Trophoblast cell (in vitro differentiated cells and primary cell): Measurements from ENCODE around the gene TTN.
A peak's percentile ranks its signal among the peaks of the same experiment; 100 is the strongest.

Experiments
- DNase-seq, 2 donors: peaks; one replicate each; pipeline ENCODE4 v3.0.0-alpha.2; 2016
- H2AFZ ChIP-seq: 2 replicates; pipeline ENCODE4 v1.6.1; 2013; ENCODE audit warnings: low read length, moderate library complexity, mild to moderate bottlenecking; ENCODE audit not compliant: insufficient read depth, poor library complexity
- H2AK5ac ChIP-seq: 2 replicates; pipeline ENCODE4 v1.6.1; 2013; ENCODE audit warnings: mild to moderate bottlenecking, low read length
- H2BK120ac ChIP-seq: 2 replicates; pipeline ENCODE4 v1.6.1; 2013; ENCODE audit warnings: low read length, mild to moderate bottlenecking, moderate library complexity; ENCODE audit not compliant: insufficient read depth, poor library complexity
- H2BK12ac ChIP-seq: 2 replicates; pipeline ENCODE4 v1.6.1; 2013; ENCODE audit warnings: mild to moderate bottlenecking, low read length, moderate library complexity
- H2BK5ac ChIP-seq: 2 replicates; pipeline ENCODE4 v1.6.1; 2013; ENCODE audit warnings: low read length, low read depth, moderate library complexity, mild to moderate bottlenecking; ENCODE audit not compliant: poor library complexity
- H3K14ac ChIP-seq: 2 replicates; pipeline ENCODE4 v1.6.1; 2013; ENCODE audit warnings: mild to moderate bottlenecking, low read length
- H3K18ac ChIP-seq: 2 replicates; pipeline ENCODE4 v1.6.1; 2013; ENCODE audit warnings: mild to moderate bottlenecking, low read length
- H3K23ac ChIP-seq: 2 replicates; pipeline ENCODE4 v1.6.1; 2013; ENCODE audit warnings: low read length
- H3K27ac ChIP-seq: 2 replicates; pipeline ENCODE4 v1.5.1; 2013; ENCODE audit warnings: low read depth, mild to moderate bottlenecking, inconsistent platforms, low read length, moderate library complexity
- H3K27me3 ChIP-seq: 2 replicates; pipeline ENCODE4 v1.6.1; 2013; ENCODE audit warnings: inconsistent platforms, mild to moderate bottlenecking, low read length, moderate library complexity; ENCODE audit not compliant: insufficient read depth
- H3K36me3 ChIP-seq, 2 experiments: 1 replicate in 1 of 2; 2 replicates in 1 of 2; pipeline ENCODE4 v1.6.1; 2013; ENCODE audit warnings: low read length in 2 of 2, mild to moderate bottlenecking in 2 of 2, moderate library complexity in 1 of 2; ENCODE audit not compliant: insufficient read depth in 2 of 2, control insufficient read depth in 1 of 2
- H3K4ac ChIP-seq: 2 replicates; pipeline ENCODE4 v1.6.1; 2013; ENCODE audit warnings: low read depth, mild to moderate bottlenecking, low read length, moderate library complexity
- H3K4me1 ChIP-seq, 2 experiments: 1 replicate in 1 of 2; 2 replicates in 1 of 2; pipeline ENCODE4 v1.6.1; 2013; ENCODE audit warnings: low read length in 2 of 2, mild to moderate bottlenecking in 2 of 2, moderate library complexity in 1 of 2; ENCODE audit not compliant: insufficient read depth in 2 of 2, control insufficient read depth in 1 of 2
- H3K4me2 ChIP-seq: 2 replicates; pipeline ENCODE4 v1.6.1; 2013; ENCODE audit warnings: inconsistent platforms, mild to moderate bottlenecking, low read length, moderate library complexity
- H3K4me3 ChIP-seq: 2 replicates; pipeline ENCODE4 v1.5.1; 2013; ENCODE audit warnings: mild to moderate bottlenecking, low read depth, low read length, inconsistent platforms
- H3K79me1 ChIP-seq: one replicate; pipeline ENCODE4 v1.6.1; 2013; ENCODE audit warnings: low read length
- H3K79me2 ChIP-seq: 2 replicates; pipeline ENCODE4 v1.6.1; 2013; ENCODE audit warnings: low read length, mild to moderate bottlenecking; ENCODE audit not compliant: control insufficient read depth, insufficient read depth, poor library complexity
- H3K9ac ChIP-seq: 2 replicates; pipeline ENCODE4 v1.6.1; 2013; ENCODE audit warnings: mild to moderate bottlenecking, low read length
- H3K9me3 ChIP-seq: 2 replicates; pipeline ENCODE4 v1.6.1; 2013; ENCODE audit warnings: low read depth, mild to moderate bottlenecking, control low read depth, inconsistent platforms, low read length; ENCODE audit not compliant: insufficient read depth
- H4K12ac ChIP-seq: 2 replicates; pipeline ENCODE4 v1.6.1; 2013; ENCODE audit warnings: low read depth, mild to moderate bottlenecking, low read length, moderate library complexity
- H4K8ac ChIP-seq: 2 replicates; pipeline ENCODE4 v1.6.1; 2013; ENCODE audit warnings: low read depth, mild to moderate bottlenecking, low read length, moderate library complexity
- H4K91ac ChIP-seq: one replicate; pipeline ENCODE4 v1.6.1; 2013; ENCODE audit warnings: low read depth, mild to moderate bottlenecking, low read length, moderate library complexity
- WGBS: extraction: QIAGEN DNeasy Blood & Tissue Kit; methylation state at CpG from one replicate; pipeline ENCODE4 v1.1.7; 2013; ENCODE audit warnings: missing lambda C conversion rate; ENCODE audit not compliant: insufficient read length, insufficient coverage; ENCODE audit errors: extremely low coverage; 5-methylcytosine and 5-hydroxymethylcytosine counted together

The TTN gene

GRCh38 chr2:178806543-178806942 is 680 bp downstream of the TTN start:
- Histone ChIP-seq H3K9ac (no peak overlapping the region), H4K91ac (no peak overlapping the region), H4K12ac (no peak overlapping the region), H3K27me3 (no peaks in the 10 kb centered on the region), H2AK5ac (no peak overlapping the region), H3K18ac (no peak overlapping the region), H3K36me3 (no peaks in the 10 kb centered on the region), H4K8ac (no peak overlapping the region), H2BK5ac (no peak overlapping the region), H2AFZ (no peak overlapping the region), H2BK120ac (no peak overlapping the region), H3K27ac (no peak overlapping the region), H3K14ac (no peak overlapping the region), H3K79me1 (no peaks in the 10 kb centered on the region), H3K4me2 (no peak overlapping the region), H3K4me1 (no peaks in the 10 kb centered on the region), H3K79me2 (no peaks in the 10 kb centered on the region), H3K4ac (no peak overlapping the region), H3K4me3 (no peak overlapping the region), H3K23ac (no peak overlapping the region), H2BK12ac (no peak overlapping the region), H3K9me3 (no peaks in the 10 kb centered on the region)
- WGBS: no CpG with 5 or more reads among the region's 1 CpG
- DNase-seq: no peak

DNA sequence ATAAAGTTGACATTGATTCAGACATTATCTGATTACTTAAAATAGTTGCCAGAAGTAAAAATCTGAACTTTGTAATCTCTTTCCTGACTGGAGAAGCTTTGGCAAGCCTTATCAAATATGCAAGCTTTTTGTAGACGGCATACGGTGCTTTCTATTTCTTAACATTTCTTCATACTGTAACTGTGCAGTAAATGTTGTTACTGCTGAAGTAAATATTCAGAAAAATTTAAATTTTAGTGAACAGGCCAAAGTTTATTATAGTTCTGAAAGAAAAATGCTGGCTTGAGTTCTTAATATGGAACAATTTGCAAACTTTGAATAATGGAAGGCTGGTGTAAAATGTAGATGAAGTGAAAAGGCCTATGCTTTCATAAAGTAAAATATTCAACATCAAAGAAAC is 1.8 kb downstream of the TTN start:
- Histone ChIP-seq H3K79me2 (no peaks in the 10 kb centered on the region), H2BK120ac (no peak overlapping the region), H2BK12ac (no peak overlapping the region), H3K79me1 (no peaks in the 10 kb centered on the region), H3K4me2 (no peak overlapping the region), H3K9me3 (no peaks in the 10 kb centered on the region), H3K27ac (no peak overlapping the region), H3K23ac (no peak overlapping the region), H2AFZ (no peak overlapping the region), H3K4ac (no peak overlapping the region), H4K12ac (no peak overlapping the region), H3K14ac (no peak overlapping the region), H2BK5ac (no peak overlapping the region), H3K27me3 (no peaks in the 10 kb centered on the region), H3K18ac (no peak overlapping the region), H3K4me1 (no peaks in the 10 kb centered on the region), H3K36me3 (no peaks in the 10 kb centered on the region), H4K91ac (no peak overlapping the region), H4K8ac (no peak overlapping the region), H3K9ac (no peak overlapping the region), H2AK5ac (no peak overlapping the region), H3K4me3 (no peak overlapping the region)
- WGBS: no CpG with 5 or more reads among the region's 2 CpGs
- DNase-seq: no peak

GRCh38 chr2:178804791-178805190 is 2.4 kb downstream of the TTN start:
- Histone ChIP-seq H3K9me3 (no peaks in the 10 kb centered on the region), H3K79me1 (no peaks in the 10 kb centered on the region), H3K4ac (no peak overlapping the region), H3K18ac (no peak overlapping the region), H4K8ac (no peak overlapping the region), H2BK120ac (no peak overlapping the region), H3K27ac (no peak overlapping the region), H2AFZ (no peak overlapping the region), H3K14ac (no peak overlapping the region), H4K91ac (no peak overlapping the region), H2BK12ac (no peak overlapping the region), H3K23ac (no peak overlapping the region), H3K4me3 (no peak overlapping the region), H3K36me3 (no peaks in the 10 kb centered on the region), H3K4me1 (no peaks in the 10 kb centered on the region), H3K79me2 (no peaks in the 10 kb centered on the region), H3K4me2 (no peak overlapping the region), H3K27me3 (no peaks in the 10 kb centered on the region), H4K12ac (no peak overlapping the region), H2BK5ac (no peak overlapping the region), H3K9ac (no peak overlapping the region), H2AK5ac (no peak overlapping the region)
- DNase-seq: peak in 1 of 2 donors; percentile 61
- no CpG with 5 or more reads among the region's 3 CpGs for WGBS

DNA sequence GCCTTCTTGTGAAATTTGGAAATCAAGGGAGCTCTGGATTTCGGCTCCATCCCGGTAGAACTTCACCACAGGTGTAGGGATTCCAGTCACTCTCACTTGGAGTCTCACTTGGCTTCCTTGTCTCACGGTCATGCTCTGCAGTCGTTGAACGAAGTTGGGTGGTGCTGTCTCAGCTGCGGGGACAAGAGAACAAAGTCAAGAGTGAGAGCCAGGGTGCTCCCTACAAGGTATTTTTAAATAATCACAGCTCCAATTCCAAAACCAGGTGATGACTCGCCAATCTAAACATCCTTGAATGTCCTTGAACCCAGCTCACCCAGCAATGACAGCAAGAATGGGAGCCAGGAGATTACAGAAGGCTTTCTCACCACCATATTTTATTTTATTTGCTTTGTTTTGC is 6.7 kb downstream of the TTN start:
- Histone ChIP-seq H3K36me3 (no peaks in the 10 kb centered on the region), H3K79me2 (no peaks in the 10 kb centered on the region), H2BK120ac (no peak overlapping the region), H4K12ac (no peak overlapping the region), H3K9ac (no peak overlapping the region), H3K4me2 (no peak overlapping the region), H2AFZ (no peak overlapping the region), H3K14ac (no peak overlapping the region), H4K8ac (no peak overlapping the region), H3K79me1 (no peaks in the 10 kb centered on the region), H2BK12ac (no peak overlapping the region), H3K4ac (no peak overlapping the region), H2AK5ac (no peak overlapping the region), H4K91ac (no peak overlapping the region), H3K27me3 (no peaks in the 10 kb centered on the region), H3K4me3 (no peak overlapping the region), H3K27ac (no peak overlapping the region), H3K4me1 (no peaks in the 10 kb centered on the region), H3K9me3 (no peaks in the 10 kb centered on the region), H3K23ac (no peak overlapping the region), H2BK5ac (no peak overlapping the region), H3K18ac (no peak overlapping the region)
- WGBS: no CpG with 5 or more reads among the region's 7 CpGs
- DNase-seq: no peak
